ENCODE results near the gene LAYN.

LAYN gene

DNA sequence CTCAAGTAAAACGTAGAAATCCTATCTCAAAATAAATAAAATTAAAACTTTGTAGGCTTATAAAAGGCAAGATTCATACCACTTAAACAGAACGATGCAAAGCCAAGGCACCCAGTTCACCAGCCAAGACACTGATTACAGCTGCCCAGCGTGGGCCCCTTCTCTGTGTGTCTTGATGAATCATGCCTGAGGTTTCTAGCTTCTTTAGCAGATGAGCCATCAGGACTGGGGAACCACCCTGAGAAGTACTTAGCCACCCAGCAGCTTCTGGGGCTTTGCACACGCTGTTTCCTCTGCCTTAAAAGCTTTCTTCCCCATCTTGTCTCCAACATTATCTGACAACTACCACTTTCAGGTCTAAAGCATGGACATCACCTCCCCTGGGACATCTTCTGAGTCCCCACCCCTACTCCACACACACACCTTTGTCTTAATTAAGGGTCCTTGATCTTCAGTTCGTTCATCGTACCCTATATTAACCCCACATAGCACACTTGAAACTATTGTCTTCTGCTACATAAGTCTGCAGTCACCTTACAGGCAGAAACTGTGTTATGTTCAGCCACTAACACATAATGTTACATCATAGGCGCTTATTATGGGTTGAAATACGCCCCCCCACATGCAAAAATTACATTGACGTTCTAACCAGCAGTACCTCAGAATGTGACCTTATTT lies 8.7 kb upstream of the LAYN start:
- no peak for FAIRE-seq

DNA sequence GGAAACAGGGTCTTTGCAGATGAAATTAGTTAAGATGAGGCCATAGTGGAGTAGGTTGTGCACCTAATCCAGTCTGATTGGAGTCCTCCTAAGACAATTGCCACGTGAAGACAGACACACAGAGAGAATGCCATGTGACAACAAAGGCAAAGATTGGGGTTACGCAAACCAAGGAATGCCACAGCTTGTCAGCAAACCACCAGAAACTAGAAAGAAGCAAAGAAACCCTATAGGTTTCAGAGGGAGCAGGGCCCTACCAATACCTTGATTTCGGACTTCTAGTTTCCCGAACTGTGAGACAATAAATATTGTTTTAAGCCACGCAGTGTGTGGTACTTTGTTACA lies 8.2 kb upstream of the LAYN start:
- no peak for FAIRE-seq

DNA sequence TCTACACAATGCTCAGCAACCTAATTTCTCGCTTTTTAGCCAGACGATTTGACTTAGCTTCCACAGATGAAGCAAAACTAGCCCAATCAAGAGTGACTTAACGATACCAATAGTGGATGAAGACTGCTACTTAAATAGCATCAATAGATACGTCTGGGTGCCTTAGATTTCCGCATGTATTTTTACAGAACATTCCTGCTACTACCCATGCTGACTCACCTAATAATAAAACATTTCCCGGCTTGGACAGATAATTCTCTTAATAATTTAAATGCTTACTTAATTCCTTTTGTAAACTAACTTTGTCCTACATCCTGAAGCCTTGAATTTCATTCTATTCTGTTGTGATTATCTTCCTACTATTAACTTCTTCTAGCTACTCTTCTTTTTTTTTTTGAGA lies 5.2 kb upstream of the LAYN start:
- FAIRE-seq, result no peak

DNA sequence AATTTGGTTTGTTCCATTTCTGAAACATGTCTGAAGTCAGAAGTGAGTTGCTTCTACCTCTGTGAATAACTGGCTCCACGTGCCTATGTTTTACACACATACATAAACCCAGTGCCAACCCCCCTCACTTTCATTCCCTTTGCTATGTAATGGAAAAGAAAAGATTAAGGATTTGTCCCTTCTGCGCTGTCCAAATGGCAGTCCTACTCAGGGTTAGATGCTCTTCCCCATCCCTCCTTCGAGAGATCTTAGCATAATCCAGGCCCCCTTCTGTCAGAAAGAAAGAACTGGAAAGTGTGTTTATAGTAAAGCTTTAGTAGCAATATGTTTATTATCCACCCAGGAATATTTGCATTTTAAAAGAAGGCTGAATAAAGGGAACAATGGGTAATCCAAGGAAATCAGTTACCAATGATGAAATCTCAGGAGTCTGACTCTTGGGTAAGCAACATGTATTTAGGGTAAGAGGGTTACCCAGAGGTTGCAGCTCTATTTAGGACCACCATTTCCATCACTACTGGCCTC lies 3.1 kb upstream of the LAYN start:
- no peak for FAIRE-seq

DNA sequence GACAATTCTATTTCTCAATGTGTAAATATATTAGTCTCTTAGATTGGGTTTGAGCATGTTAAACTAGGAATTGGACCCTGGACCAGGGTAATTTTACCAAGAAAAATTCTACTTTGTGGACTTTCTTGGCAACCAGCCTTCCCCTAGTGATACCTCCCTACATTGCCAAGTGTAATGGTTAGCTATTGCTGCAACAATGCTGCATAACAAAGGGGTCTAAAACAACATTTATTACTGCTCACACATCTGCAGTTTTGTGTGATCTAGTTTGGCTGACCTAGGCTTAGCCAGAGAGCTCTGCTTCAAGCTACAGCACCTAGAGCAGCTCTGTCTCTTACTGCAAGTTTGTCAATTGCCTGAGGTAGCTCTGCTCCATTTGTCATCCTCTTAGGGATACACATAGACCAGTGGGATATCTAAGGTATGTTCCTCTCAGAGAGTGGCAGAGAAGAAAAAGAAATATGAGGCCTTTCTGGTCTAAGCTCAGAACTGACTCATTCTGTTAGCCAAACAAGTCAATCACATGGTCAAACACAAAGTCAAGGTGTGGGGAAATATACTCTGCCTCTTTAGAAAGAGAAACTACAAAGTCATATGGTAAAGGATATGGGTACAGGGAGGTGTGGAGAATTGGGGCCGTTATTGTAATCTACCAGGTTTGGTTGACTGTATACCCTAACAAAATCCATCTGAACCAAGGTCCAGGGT lies 2.0 kb upstream of the LAYN start:
- no peak for FAIRE-seq

DNA sequence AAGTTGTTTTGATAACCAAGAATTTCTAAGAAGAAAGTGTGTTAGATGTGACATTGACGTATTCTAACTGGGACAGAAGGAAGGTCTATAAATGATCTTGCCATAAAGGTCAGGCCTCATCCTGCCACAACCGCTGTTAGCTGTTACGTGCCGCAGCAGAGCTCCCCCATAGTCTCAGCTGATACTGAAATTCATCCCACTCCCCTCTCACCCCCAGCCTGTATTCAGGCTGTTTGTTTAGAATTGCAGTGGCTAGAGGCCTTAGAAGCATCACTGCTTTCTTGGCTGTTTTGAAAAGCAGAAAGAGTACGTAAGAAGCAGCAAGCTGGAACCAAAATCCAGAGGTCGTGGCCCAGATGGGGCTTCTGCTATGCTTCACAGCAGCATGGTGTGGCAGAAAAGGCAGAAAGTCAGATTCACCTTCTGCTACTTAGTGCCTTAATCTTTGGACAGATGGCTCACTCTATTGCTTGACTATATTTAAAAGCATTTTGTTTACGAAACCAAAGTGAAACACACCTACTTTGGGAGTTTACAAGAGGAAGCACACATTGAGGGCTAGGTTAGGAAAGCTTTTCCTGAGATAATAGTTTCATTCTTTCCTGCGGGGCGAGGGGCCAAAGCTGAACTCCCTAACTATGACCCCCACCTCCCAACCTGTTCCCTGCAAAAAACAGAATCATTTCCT lies 950 bp upstream of the LAYN start:
- FAIRE-seq, result no peak

DNA sequence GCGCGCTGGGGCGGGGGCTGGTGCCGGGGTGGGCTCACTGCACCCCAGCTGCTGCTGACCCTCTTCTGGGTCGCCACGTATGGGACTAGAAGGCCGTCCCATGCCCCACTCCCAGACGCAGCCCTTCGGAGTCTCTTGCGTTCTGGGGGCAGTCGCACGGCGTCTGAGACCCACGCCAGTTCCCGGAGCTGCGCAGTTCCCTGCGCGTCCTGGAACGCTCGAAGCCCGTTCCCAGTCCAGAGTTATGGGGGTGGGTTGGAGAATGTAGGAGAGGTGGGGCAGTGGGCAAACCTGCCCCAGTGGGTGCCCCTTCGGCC lies 375 bp downstream of the LAYN start:
- no peak for FAIRE-seq

DNA sequence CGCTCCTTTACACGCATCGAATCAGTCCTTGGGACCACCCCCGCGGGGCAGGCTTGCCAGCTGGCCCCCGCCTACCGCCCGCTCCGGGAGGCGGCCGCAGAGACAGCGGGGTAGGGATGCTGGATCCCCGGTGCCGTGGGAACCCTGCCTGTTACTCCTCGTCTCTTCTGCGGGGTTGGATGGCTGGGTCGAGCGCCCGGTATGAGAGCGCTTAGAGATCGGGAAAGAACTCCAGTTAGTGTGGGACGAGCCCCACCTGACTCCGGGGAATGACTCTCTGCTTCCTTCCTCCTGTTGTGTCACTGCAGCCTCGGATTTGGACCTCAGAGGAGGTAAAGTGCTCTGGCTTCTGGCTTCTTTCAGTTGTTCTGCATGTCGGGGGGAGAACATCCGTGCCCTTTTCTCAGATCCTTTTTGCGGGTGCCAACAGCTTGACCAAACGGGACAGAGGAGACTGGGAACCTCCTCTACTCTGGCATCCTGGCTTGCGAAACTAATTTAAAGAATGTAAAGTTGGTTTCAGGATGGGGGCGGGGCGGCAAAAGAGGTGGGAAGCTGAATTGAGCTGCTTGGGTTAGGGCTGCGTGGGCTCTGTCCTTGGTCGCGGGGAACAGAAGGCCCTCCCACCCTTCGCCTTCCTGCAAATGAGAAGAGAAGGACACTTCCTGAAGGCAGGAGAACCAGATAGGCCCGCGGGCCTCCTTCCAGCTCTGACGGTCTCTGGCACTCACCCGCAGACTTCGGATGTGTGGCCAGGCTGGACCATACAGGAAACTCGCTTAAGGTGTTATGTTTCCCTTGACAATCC lies 938 bp downstream of the LAYN start:
- no peak for FAIRE-seq

DNA sequence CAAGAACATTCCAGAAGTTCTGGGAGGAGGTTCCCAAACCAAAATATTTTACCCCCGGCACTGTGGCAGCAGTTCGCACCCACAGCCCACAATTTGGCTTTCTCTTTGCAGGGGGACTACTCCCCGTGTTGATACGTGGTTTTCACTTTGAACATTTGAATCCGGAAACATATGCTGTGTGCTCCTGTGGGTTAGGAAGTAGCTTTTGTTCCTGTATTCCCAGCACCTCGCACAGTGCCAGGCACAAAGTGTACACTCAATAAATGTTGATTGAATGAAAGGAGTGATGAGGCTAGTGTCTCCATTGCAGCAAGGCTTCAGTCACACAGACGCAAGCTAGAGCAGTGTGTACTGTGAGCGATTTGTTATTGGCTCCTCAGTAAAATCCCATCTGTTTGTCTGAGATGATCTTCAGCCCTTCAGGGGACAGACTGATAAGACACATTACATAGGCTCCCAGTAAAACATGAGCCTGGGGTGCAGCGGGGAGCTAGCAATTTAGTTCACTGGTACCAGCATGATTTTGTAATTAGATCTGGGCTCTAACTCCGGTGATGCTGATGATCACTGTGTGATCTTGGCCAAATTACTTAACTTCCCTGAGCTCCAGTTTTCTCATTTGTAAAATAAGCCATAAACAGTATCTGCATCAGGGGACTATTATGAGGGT lies 2.2 kb downstream of the LAYN start:
- FAIRE-seq, result no peak

DNA sequence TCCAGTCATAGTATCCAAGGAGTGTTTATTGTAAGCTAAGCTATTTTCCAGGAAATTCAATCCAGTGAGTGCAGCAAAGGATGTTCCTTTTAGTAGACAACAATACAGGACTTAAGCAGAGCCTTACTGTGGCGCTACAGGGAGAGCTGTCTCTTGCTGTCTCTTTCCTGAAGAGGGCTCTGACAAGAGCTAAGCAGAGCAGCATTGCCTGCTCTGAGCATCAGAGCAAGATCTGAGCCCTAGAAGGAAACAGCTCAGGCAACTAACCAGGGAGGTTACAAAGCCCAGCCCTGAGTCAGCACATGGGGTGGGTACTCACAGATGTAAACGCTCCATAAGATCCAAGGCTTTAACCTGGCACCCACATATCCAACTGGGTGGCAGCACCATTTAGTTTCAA lies 8.0 kb downstream of the LAYN start:
- no peak for FAIRE-seq

DNA sequence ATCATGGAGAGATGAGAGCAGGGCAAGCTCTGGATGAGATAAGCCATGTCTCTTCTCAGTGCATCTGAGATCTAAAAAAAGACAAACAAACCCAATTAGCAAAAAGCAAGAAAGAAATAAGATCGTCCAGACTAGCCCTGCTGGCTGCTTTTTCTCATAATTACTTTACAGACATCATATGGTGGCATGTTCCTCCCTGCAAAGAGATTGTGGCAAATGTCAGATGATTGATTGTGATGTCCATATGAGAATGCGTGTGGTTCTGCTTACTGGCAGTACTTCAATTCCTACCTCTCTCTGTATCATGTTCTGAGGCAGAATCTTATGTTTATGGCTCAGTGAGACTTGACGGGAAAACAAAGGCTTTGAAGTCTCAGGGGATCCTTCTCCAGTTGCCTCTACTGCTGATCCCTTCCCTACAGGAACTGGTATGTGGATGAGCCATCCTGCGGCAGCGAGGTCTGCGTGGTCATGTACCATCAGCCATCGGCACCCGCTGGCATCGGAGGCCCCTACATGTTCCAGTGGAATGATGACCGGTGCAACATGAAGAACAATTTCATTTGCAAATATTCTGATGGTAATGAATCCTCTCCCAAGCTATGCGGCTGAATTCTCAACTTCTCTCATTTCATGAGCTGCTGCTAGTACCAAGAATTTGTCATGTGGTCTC lies 8.8 kb downstream of the LAYN start:
- no peak for FAIRE-seq

DNA sequence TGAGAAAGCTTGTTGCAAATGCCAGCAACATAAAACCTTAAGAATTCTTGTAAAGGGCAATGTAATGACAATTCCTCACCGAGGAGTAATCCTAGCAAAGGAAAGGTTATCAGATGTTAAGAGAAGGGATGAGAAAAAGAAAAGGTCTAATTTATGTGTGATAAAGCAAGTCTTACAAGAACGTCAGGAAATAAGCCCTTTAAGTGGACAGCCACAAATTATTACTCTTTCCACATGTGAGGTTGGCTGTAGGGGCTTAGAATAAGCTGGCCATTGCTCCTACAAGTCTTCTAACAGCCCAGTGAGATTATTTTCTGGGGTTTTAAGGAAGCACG lies 9.3 kb downstream of the LAYN start:
- FAIRE-seq, result no peak

DNA sequence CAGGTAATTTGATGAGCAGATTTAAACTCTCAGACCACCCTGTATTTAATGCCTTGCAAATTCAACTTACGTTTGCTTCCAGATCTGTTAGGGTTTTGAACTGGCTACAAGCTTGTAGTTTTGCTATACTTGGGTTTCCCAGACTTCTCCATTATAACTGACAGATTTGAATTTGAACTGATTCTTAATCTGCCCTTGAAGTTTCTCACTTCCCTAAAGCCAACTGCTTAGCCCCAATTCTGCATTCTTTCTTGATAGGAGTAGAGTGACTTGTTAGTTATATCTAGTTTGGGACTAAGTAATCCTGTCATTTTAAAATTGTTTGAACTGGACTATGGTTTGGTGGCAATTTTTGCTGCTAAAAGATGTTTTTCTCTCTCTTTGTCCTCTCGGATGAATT lies 9.7 kb downstream of the LAYN start:
- FAIRE-seq, result no peak

DNA sequence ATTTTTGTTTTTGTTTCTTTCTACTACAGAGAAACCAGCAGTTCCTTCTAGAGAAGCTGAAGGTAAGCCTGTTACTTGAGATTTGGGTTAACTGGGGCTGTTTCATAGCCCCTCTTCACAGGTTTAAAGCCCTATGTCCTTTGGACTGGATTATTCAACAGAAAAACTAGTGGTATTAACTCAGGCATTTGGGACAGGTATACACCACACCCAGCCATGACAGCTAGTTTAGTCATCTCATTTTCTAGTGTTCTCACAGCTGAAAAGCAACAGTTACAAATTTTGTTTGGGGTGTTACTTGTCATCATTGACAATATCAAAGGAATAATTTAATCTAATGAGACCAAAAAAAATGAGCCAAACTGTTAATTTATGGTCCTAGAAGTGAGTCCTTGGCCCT lies 14.0 kb downstream of the LAYN start:
- no peak for FAIRE-seq

DNA sequence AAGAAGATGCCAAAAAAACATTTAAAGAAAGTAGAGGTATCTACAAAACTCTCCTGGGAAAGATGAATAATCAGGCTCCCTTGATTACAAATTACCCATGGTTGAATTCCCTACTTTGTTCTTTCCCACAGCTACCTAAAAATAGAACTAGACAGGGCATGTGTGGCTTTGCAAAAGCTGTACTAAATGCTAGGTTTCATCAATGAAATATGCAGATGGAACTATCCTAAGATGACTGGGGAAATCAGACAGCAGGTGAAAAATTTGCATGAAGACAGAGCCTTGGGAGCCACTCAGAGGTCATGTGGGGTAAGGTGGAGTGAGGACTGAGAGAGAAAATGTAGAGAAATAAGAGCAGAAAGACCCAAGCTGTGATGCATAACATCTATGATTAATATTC lies 14.7 kb downstream of the LAYN start:
- no peak for FAIRE-seq

DNA sequence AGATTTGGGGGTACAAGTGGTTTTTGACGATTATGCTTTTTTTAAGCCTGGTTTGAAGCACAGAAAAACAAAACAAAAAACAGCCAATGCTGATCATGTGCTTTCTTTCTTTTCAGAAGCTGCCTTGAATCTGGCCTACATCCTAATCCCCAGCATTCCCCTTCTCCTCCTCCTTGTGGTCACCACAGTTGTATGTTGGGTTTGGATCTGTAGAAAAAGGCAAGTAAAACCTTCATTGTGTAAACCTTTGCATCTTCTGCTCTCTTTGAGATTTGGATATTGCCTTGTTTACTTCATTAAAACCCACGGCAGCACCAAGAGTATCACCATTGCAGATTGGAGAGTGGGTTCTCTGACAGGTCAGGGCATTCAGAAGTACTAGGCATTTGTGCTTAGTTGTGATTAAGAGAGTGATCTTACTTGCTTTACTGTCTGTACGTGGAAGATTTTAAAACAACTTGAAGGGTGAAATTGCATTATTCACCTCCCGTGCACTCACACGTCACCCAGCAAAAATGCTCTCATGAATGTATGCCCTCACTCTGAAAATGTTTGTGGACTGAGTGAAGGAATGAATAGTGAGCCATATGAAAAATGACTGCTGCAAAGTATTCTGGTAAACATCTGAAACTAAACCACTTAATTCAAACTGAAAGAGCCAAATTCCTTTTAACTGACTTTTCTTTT lies 17.0 kb downstream of the LAYN start:
- no peak for FAIRE-seq

DNA sequence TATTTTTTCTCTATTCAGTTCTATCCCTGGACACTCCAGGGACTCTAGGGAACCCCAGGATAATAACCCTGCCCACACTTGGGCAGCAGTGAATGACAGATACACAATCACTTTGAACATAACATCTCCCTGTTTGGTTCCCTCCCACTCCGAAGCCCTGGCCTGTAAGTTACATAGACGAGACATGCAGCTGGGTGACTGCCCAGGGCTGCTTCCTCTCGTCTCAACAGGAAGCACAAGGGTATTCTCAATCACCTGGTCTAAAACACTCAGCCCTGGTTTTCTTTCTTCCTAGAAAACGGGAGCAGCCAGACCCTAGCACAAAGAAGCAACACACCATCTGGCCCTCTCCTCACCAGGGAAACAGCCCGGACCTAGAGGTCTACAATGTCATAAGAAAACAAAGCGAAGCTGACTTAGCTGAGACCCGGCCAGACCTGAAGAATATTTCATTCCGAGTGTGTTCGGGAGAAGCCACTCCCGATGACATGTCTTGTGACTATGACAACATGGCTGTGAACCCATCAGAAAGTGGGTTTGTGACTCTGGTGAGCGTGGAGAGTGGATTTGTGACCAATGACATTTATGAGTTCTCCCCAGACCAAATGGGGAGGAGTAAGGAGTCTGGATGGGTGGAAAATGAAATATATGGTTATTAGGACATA lies 19.4 kb downstream of the LAYN start:
- FAIRE-seq, result no peak

DNA sequence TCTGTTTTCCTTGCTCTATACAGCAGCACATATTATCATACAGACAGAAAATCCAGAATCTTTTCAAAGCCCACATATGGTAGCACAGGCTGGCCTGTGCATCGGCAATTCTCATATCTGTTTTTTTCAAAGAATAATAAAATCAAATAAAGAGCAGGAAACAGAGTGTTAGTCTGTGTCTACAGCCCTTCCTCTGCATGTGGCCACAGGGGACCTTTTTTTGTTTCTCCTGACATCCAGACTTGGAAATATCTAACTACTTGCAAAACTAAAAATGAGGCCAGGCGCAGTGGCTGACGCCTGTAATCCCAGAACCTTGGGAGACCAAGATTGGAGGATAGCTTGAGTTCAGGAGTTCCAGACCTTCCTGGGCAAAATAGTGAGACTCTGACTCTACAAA lies 20.3 kb downstream of the LAYN start:
- FAIRE-seq, result no peak

DNA sequence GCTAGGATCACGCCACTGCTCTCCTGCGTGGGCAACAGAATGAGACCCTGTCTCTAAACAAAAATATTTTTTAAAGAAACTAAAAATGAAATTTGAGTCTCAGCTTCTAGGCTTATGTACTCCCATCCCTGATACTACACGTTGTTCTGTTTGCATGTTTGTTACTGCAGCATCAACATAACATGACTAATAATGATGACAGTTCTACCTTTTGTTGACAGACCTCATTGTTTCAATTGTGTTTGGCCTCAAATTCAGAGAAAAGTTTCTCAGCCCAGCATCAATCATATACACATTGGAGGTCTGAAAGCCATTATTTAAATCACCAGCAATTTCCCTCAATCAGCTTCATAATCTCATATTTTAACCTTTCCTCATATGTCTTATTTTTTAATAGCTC lies 20.8 kb downstream of the LAYN start:
- no peak for FAIRE-seq

DNA sequence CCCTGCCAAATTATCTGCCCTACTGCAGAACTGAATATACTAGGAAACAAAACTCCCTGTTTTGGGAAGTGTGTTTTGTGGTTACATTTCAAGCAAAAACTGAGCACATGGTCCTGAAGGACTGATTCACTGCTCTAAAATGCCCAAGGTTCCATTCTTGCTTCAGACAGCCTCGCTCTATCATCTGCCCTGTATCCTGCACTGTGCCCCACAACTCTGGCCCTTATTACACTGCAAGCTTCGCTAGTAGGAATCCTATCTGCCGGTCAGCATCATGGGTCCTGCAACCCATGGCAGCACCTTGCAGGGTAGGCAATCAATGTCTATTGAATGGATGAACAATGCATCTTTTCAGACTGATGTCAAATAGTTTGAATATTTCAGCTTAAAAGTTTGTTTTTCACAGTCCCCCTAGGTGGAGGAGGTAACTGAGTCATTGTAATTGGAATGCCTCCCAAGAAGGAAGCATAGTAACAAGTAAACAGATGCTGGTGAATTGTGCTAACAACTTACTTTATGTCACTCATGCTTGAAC lies 21.3 kb downstream of the LAYN start:
- no peak for FAIRE-seq
